NB4 (cell line): ENCODE measurements around the gene DENND2C.

ENCODE experiments used
- DNase-seq: peaks from one replicate; pipeline ENCODE4 v3.0.0; 2010; ENCODE audit warnings: low read depth
- H3K4me3 ChIP-seq: one replicate; pipeline ENCODE4 v1.5.1; 2011; ENCODE audit warnings: mild to moderate bottlenecking, low read depth, low read length, moderate library complexity
- MYC ChIP-seq: IDR thresholded peaks from 2 replicates; pipeline ENCODE4 v1.6.1; 2011; ENCODE audit warnings: low read depth, low read length
- POLR2A ChIP-seq: IDR thresholded peaks from 2 replicates; pipeline ENCODE4 v1.6.1; 2011; ENCODE audit warnings: mild to moderate bottlenecking; ENCODE audit not compliant: insufficient read length; ENCODE audit errors: extremely low read depth
- TF ChIP-seq, protein P1 (sequence below): IDR thresholded peaks from one replicate; pipeline ENCODE4 v1.5.1; 2012; ENCODE audit warnings: low read depth, low read length
- TF ChIP-seq, protein P2 (sequence below): IDR thresholded peaks from 2 replicates; pipeline ENCODE4 v1.6.1; 2011; ENCODE audit warnings: low read depth, low read length

Gene DENND2C

DNA sequence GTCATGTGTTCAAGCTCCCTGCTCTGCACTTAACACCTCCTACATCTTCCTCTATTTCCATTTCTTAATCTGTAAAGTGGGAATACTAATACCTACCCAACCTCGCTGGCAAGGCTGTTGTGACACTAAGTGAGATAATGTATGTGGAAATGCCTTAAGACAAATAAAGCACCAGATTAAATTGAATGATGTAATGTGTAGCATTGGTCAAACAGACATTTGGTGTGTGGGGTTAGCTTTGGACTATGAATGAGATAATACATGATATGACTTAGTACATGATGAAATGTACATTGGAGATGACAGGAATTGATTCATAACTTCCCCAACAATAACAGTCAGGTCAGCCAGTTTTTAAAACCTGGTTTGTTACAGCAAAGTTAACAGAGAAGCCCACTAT is 20.3 kb upstream of the DENND2C start:
- no peak overlapping the region for H3K4me3 ChIP-seq
- TF ChIP-seq MYC (no peak), POLR2A (no peak)
- TF ChIP-seq, protein P1, sequence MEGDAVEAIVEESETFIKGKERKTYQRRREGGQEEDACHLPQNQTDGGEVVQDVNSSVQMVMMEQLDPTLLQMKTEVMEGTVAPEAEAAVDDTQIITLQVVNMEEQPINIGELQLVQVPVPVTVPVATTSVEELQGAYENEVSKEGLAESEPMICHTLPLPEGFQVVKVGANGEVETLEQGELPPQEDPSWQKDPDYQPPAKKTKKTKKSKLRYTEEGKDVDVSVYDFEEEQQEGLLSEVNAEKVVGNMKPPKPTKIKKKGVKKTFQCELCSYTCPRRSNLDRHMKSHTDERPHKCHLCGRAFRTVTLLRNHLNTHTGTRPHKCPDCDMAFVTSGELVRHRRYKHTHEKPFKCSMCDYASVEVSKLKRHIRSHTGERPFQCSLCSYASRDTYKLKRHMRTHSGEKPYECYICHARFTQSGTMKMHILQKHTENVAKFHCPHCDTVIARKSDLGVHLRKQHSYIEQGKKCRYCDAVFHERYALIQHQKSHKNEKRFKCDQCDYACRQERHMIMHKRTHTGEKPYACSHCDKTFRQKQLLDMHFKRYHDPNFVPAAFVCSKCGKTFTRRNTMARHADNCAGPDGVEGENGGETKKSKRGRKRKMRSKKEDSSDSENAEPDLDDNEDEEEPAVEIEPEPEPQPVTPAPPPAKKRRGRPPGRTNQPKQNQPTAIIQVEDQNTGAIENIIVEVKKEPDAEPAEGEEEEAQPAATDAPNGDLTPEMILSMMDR, result no peak
- TF ChIP-seq, protein P2, sequence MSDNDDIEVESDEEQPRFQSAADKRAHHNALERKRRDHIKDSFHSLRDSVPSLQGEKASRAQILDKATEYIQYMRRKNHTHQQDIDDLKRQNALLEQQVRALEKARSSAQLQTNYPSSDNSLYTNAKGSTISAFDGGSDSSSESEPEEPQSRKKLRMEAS, result no peak
- no peak for DNase-seq

DNA sequence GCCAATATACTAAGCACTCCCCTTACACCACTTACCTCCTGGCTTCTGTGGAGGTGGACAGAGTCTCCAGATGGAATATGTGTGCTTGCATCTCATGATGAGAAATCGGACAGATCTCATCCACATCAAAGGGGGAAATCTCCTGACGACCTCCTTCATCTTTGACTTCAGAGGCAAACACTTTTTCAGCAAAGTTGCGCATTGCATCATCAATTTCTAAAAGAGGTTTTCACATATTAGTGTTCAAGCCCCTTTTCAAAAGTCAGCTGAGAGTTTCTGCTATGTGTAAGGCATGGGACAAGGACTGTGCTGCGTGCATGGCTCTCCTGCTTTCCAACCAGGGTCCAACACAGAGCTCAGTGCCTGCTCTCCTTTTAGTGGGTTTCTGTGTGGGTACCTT is 18.7 kb upstream of the DENND2C start:
- no peak overlapping the region for H3K4me3 ChIP-seq
- no peak for DNase-seq
- no peak for TF ChIP-seq MYC
- TF ChIP-seq, protein P1, result no peak
- TF ChIP-seq, protein P2, result no peak
- TF ChIP-seq POLR2A, result no peak

DNA sequence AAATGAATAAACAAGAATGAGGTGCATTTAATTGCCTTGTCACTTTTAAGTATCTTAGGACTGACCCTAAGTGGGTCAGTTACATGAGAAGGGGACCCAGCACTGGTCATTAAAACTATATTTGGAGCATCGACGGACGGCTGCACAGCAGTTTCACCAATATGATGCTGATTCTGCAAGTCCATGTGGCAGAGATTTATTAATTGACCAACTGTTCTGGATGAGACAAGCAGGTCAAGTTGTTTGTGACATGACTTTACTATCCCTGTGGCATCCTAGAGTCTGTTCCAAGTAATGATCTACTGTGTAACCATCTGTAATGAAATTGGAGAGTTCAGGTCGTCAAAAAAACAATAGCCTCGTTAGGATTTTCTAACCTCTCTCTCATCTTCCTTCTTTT is 16.0 kb upstream of the DENND2C start:
- no peak for DNase-seq
- TF ChIP-seq MYC, result no peak
- TF ChIP-seq, protein P1, result no peak
- TF ChIP-seq, protein P2, result no peak
- TF ChIP-seq POLR2A, result no peak
- H3K4me3 ChIP-seq, result no peak overlapping the region

DNA sequence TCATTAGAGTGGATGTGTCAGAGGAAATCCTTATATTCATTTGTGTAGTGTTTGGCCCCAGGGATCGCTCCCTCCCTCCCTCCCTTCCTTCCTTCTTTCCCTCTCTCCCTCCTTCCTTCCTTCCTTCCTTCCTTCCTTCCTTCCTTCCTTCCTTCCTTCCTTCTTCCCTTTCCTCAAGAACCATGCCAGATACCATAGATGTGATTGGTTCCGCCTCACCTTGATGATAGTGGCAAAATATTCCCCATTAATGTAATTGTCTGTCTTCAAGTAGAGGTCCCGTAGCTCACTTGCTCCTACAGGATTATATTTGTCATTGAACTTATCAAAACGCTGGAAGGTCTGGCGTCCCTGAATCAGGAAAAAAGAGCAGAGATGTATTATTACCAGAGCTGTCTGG is 7.8 kb upstream of the DENND2C start:
- DNase-seq, result no peak
- no peak for TF ChIP-seq MYC
- TF ChIP-seq, protein P2, result no peak
- no peak overlapping the region for H3K4me3 ChIP-seq

DNA sequence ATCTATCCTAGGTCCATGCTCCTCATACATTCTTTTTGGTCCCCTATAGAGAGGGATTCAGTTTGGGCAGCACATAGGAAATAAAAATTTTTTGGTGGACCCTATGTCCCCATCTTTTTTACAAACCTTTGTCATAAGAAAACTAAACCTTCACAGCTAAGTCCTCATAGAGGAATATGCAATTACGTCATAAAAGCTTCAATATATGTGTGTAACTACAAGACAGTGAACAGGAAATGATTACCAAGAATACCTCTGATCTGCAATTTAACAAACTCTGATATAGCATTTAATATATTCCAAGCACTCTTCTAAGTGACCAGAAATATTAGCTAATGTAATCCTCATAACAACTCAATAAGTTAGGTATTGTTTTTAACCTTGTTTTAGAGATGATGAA is 6.3 kb upstream of the DENND2C start:
- no peak for DNase-seq
- H3K4me3 ChIP-seq, result no peak overlapping the region
- TF ChIP-seq, protein P1, result no peak
- TF ChIP-seq MYC, result no peak
- TF ChIP-seq, protein P2, result no peak
- TF ChIP-seq POLR2A, result no peak

DNA sequence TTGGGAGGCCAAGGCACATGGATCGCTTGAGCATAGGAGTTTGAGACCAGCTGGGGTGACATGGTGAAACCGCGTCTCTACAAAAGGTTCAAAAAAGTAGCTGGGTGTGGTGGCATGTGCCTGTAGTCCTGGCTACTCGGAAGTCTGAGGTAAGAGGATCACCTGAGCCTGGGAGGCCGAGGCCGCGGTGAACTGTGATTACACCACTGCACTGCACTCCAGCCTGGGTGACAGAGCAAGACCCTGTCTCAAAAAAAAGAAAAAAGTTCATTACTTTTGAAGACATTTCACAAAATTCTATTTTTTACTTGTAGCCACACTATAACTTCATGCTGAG is 2.1 kb upstream of the DENND2C start:
- no peak for DNase-seq
- no peak for TF ChIP-seq MYC
- TF ChIP-seq, protein P2, result no peak
- TF ChIP-seq POLR2A, result no peak
- TF ChIP-seq, protein P1, result no peak
- no peak overlapping the region for H3K4me3 ChIP-seq
